H9 (cell line): Measurements from ENCODE around the gene TSPAN18. TPM values are rescaled to one million over a fixed set of nuclear protein-coding genes. Genes with fewer than 3 reads are reported as not detected.

Source experiments
- DNase-seq: peaks from one replicate; pipeline ENCODE4 v3.0.0-alpha.2; 2017
- H2AFZ ChIP-seq: one replicate; pipeline ENCODE4 v1.6.1; 2013; ENCODE audit warnings: mild to moderate bottlenecking, low read length, control low read depth, moderate library complexity
- H2AK5ac ChIP-seq: 2 replicates; pipeline ENCODE4 v1.6.1; 2013; ENCODE audit warnings: low read length, control low read depth, mixed read lengths; ENCODE audit not compliant: insufficient read length
- H2BK120ac ChIP-seq: one replicate; pipeline ENCODE4 v1.6.1; 2013; ENCODE audit warnings: low read depth, mild to moderate bottlenecking, low read length, control low read depth, inconsistent platforms; ENCODE audit not compliant: poor library complexity, severe bottlenecking
- H2BK12ac ChIP-seq: 2 replicates; pipeline ENCODE4 v1.6.1; 2013; ENCODE audit warnings: low read length, control low read depth, mixed read lengths, low read depth; ENCODE audit not compliant: insufficient read length
- H2BK15ac ChIP-seq: 2 replicates; pipeline ENCODE4 v1.6.1; 2013; ENCODE audit warnings: low read depth, low read length, control low read depth
- H2BK20ac ChIP-seq: one replicate; pipeline ENCODE4 v1.6.1; 2013; ENCODE audit warnings: low read depth, mild to moderate bottlenecking, low read length, control low read depth, inconsistent platforms; ENCODE audit not compliant: poor library complexity, severe bottlenecking
- H2BK5ac ChIP-seq: 2 replicates; pipeline ENCODE4 v1.6.1; 2013; ENCODE audit warnings: low read length, control low read depth, mixed read lengths; ENCODE audit not compliant: insufficient read length
- H3K14ac ChIP-seq: 2 replicates; pipeline ENCODE4 v1.6.1; 2013; ENCODE audit warnings: low read length, control low read depth; ENCODE audit not compliant: insufficient read depth
- H3K18ac ChIP-seq: 2 replicates; pipeline ENCODE4 v1.6.1; 2013; ENCODE audit warnings: low read depth, mild to moderate bottlenecking, mixed read lengths, low read length, control low read depth; ENCODE audit not compliant: insufficient read length
- H3K23ac ChIP-seq: 2 replicates; pipeline ENCODE4 v1.6.1; 2013; ENCODE audit warnings: low read length, control low read depth, mixed read lengths, low read depth; ENCODE audit not compliant: insufficient read length
- H3K23me2 ChIP-seq: 2 replicates; pipeline ENCODE4 v1.6.1; 2013; ENCODE audit warnings: low read depth, mild to moderate bottlenecking, mixed read lengths, low read length, control low read depth; ENCODE audit not compliant: insufficient read length, poor library complexity, severe bottlenecking
- H3K27ac ChIP-seq: 2 replicates; pipeline ENCODE4 v1.5.1; 2013; ENCODE audit warnings: low read length, control low read depth, mixed read lengths, low read depth; ENCODE audit not compliant: insufficient read length
- H3K27me3 ChIP-seq: 2 replicates; pipeline ENCODE4 v1.6.1; 2013; ENCODE audit warnings: low read length, control low read depth, inconsistent platforms; ENCODE audit not compliant: insufficient read depth
- H3K4ac ChIP-seq: 2 replicates; pipeline ENCODE4 v1.6.1; 2013; ENCODE audit warnings: low read depth, mild to moderate bottlenecking, control low read depth, inconsistent platforms, low read length, moderate library complexity
- H3K4me1 ChIP-seq: 2 replicates; pipeline ENCODE4 v1.6.1; 2013; ENCODE audit warnings: low read length, control low read depth, inconsistent platforms; ENCODE audit not compliant: insufficient read depth
- H3K4me2 ChIP-seq: 2 replicates; pipeline ENCODE4 v1.6.1; 2013; ENCODE audit warnings: low read length, control low read depth, mixed read lengths; ENCODE audit not compliant: insufficient read length, insufficient read depth
- H3K56ac ChIP-seq: 2 replicates; pipeline ENCODE4 v1.6.1; 2013; ENCODE audit warnings: low read depth, mild to moderate bottlenecking, mixed read lengths, low read length, control low read depth; ENCODE audit not compliant: insufficient read length
- H3K79me1 ChIP-seq: 2 replicates; pipeline ENCODE4 v1.6.1; 2013; ENCODE audit warnings: low read depth, mild to moderate bottlenecking, moderate library complexity, low read length, control low read depth, inconsistent platforms; ENCODE audit not compliant: insufficient read depth, poor library complexity, severe bottlenecking
- H3K79me2 ChIP-seq: 2 replicates; pipeline ENCODE4 v1.6.1; 2013; ENCODE audit warnings: low read length, control low read depth, inconsistent platforms; ENCODE audit not compliant: insufficient read depth
- H3K9ac ChIP-seq: 2 replicates; pipeline ENCODE4 v1.6.1; 2013; ENCODE audit warnings: low read length, control low read depth, mixed read lengths; ENCODE audit not compliant: insufficient read length; ENCODE audit errors: extremely low read depth
- H3K9me3 ChIP-seq: one replicate; pipeline ENCODE4 v1.6.1; 2013; ENCODE audit warnings: low read depth, low read length, inconsistent platforms; ENCODE audit not compliant: control insufficient read depth
- H3T11ph ChIP-seq: one replicate; pipeline ENCODE4 v1.6.1; 2013; ENCODE audit warnings: mild to moderate bottlenecking, low read length, control low read depth, inconsistent platforms
- H4K20me1 ChIP-seq: one replicate; pipeline ENCODE4 v1.6.1; 2013; ENCODE audit not compliant: control insufficient read depth, insufficient read length, insufficient read depth
- H4K5ac ChIP-seq: 2 replicates; pipeline ENCODE4 v1.6.1; 2013; ENCODE audit warnings: low read depth, mild to moderate bottlenecking, mixed read lengths, low read length, control low read depth; ENCODE audit not compliant: insufficient read length
- H4K8ac ChIP-seq: replicated peaks from 2 replicates; pipeline ENCODE4 v1.6.1; 2013; ENCODE audit warnings: low read length, control low read depth, mixed read lengths, low read depth; ENCODE audit not compliant: insufficient read length
- H4K91ac ChIP-seq: 2 replicates; pipeline ENCODE4 v1.6.1; 2013; ENCODE audit warnings: low read depth, mild to moderate bottlenecking, moderate library complexity, mixed read lengths, low read length, control low read depth; ENCODE audit not compliant: insufficient read length
- H3K27ac Mint-ChIP-seq, 3 experiments: 2 replicates in 2 of 3; 3 replicates in 1 of 3; pipeline ENCODE4 v1.8.0; 2020 to 2021; ENCODE audit warnings: mixed read lengths in 3 of 3, mild to moderate bottlenecking in 1 of 3, moderate library complexity in 1 of 3
- H3K27me3 Mint-ChIP-seq: 2 replicates; pipeline ENCODE4 v1.8.0; 2021; ENCODE audit warnings: low read depth, mild to moderate bottlenecking, moderate library complexity, mixed read lengths
- H3K36me3 Mint-ChIP-seq, 3 experiments: 2 replicates in 2 of 3; 3 replicates in 1 of 3; pipeline ENCODE4 v1.8.0; 2020 to 2021; ENCODE audit warnings: low read depth in 3 of 3, mixed read lengths in 3 of 3; ENCODE audit not compliant: insufficient read depth in 1 of 3
- H3K4me1 Mint-ChIP-seq, 2 experiments: 2 replicates each; pipeline ENCODE4 v1.8.0; 2020; ENCODE audit warnings: mixed read lengths in 2 of 2
- H3K4me3 Mint-ChIP-seq, 2 experiments: 2 replicates in 1 of 2; 3 replicates in 1 of 2; pipeline ENCODE4 v1.8.0; 2020 to 2021; ENCODE audit warnings: mild to moderate bottlenecking in 2 of 2, mixed read lengths in 2 of 2, moderate library complexity in 1 of 2
- H3K9me3 Mint-ChIP-seq, 2 experiments: 2 replicates in 1 of 2; 3 replicates in 1 of 2; pipeline ENCODE4 v1.8.0; 2020; ENCODE audit warnings: mild to moderate bottlenecking in 2 of 2, mixed read lengths in 2 of 2, moderate library complexity in 1 of 2
- WGBS: extraction: QIAGEN DNeasy Blood & Tissue Kit; methylation state at CpG from one replicate; pipeline ENCODE4 v1.1.7; 2013; ENCODE audit warnings: missing lambda C conversion rate, low lambda C conversion rate, mixed read lengths; ENCODE audit not compliant: insufficient read length; ENCODE audit errors: extremely low coverage; 5-methylcytosine and 5-hydroxymethylcytosine counted together
- total RNA-seq: library from RNA; stranded (reverse); gene quantifications from 2 replicates; pipeline ENCODE4 v1.2.1, GENCODE V29; 2021
- TF ChIP-seq, protein P1 (sequence below): fragments of 200-600 bp; sonication (generic); conservative IDR thresholded peaks from 3 replicates; pipeline ENCODE4 v1.8.0; 2021; ENCODE audit warnings: antibody characterized with exemption, mild to moderate bottlenecking

TSPAN18 gene
- total RNA-seq, 1 experiment from 2014 or later: 25.3 TPM

DNA sequence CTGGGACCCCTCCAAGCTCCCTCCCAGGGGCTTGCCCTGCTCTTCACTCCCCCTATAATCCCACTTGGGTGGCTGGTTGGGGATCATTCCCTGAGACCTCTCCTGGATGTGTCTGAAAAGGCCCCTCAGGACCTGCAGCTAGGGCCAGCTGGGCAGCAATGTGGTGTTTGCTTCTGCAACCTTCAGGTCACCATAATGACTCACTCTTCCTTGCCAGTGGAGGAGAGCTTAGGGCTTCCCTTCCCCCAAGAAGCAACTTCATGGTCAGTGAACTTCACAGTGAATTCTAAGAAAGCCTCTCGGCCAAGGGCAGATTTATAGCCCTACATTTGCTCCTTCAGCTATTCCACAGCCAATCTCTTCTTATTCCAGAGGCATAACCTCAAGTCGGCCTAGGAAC is 45.1 kb upstream of the TSPAN18 start:
- Histone ChIP-seq H2AK5ac (no peak overlapping the region), H3K4me1 (peaks cover 6% of the 10 kb centered on the region; the same call in 1 of the 2 replicates), H3K23ac (no peak overlapping the region), H2BK5ac (no peak overlapping the region), H4K91ac (no peak overlapping the region), H4K8ac (no peak overlapping the region), H3K56ac (no peak overlapping the region), H3T11ph (no peak overlapping the region), H2BK12ac (no peak overlapping the region), H3K18ac (no peak overlapping the region), H3K27me3 (no peaks in the 10 kb centered on the region), H2AFZ (no peak overlapping the region), H2BK20ac (no peak overlapping the region), H3K9me3 (no peaks in the 10 kb centered on the region), H3K4me2 (no peak overlapping the region), H3K79me2 (no peaks in the 10 kb centered on the region), H3K4ac (no peak overlapping the region), H3K23me2 (no peaks in the 10 kb centered on the region), H3K9ac (no peak overlapping the region), H4K5ac (no peak overlapping the region), H2BK15ac (no peak overlapping the region), H3K14ac (no peak overlapping the region), H3K79me1 (no peaks in the 10 kb centered on the region), H2BK120ac (no peak overlapping the region), H3K27ac (no peak overlapping the region), H4K20me1 (no peaks in the 10 kb centered on the region)
- no peaks in the 10 kb centered on the region; a peak in 1 of 7 replicates for H3K36me3 Mint-ChIP-seq
- DNase-seq: no peak
- H3K27ac Mint-ChIP-seq: no peak overlapping the region
- H3K9me3 Mint-ChIP-seq: peaks cover 0 to 4% of the 10 kb centered on the region in 2 experiments; a peak in 1 of 5 replicates
- no CpG with 5 or more reads among the region's 2 CpGs for WGBS
- H3K4me3 Mint-ChIP-seq: no peak overlapping the region
- peaks cover 19 to 25% of the 10 kb centered on the region in 2 experiments for H3K4me1 Mint-ChIP-seq
- H3K27me3 Mint-ChIP-seq: peaks cover 7% of the 10 kb centered on the region; the same call in 1 of the 2 replicates
- TF ChIP-seq, protein P1, sequence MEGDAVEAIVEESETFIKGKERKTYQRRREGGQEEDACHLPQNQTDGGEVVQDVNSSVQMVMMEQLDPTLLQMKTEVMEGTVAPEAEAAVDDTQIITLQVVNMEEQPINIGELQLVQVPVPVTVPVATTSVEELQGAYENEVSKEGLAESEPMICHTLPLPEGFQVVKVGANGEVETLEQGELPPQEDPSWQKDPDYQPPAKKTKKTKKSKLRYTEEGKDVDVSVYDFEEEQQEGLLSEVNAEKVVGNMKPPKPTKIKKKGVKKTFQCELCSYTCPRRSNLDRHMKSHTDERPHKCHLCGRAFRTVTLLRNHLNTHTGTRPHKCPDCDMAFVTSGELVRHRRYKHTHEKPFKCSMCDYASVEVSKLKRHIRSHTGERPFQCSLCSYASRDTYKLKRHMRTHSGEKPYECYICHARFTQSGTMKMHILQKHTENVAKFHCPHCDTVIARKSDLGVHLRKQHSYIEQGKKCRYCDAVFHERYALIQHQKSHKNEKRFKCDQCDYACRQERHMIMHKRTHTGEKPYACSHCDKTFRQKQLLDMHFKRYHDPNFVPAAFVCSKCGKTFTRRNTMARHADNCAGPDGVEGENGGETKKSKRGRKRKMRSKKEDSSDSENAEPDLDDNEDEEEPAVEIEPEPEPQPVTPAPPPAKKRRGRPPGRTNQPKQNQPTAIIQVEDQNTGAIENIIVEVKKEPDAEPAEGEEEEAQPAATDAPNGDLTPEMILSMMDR: no peak
